ENCODE data around the gene DDR1. TPM values are rescaled to one million over a fixed set of nuclear protein-coding genes. Genes with fewer than 3 reads are reported as not detected.

DDR1 gene
- total RNA-seq, 6 experiments from 2014 or later, result 3.2 to 9.9 (median 5.0) TPM

DNA sequence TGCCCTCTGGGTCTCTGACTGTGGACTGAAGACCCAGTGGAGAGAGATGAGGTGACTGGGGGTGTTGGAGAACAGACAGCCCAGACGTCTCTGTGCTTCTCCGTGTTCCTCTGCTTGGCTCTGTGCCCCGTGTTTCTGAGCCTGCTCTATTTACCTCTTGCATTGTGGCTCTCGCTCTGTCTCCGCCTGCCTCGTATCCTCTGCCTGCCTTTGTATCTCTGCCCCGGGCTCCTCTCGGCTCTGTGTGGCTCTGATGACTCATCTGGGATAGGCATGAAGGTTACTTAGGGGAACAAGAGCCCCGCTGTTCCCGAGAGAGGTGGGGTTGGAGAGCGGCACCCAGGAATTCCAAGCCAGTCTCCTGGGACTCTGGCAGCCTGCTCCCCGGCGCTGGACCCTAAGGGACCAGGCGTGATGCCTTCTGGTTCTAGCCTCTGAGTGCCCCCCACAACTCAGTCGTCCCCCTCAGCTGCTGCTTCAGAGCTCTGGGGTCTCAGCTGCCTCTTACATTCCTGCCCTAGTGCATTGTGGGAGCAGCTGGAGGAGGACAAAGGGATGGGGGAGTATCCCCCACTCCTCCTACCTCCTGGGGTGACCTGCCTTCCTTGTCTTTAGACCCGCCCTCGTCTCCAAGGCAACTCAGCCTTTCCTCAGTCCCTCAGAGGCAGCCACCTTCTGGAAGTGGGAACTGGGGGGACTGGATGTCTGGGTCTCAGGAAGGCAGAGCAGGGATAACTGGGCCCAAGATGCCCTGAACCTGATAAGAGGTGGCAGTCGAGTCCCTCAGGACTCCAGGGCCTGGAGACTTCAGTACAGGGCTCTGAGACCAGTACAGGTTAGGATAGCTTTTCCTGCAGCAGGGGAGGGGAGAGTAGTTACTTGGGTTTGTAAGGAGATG, 1.9 kb downstream of the DDR1 start:
- Histone ChIP-seq H3K4me3 (no peak overlapping the region), H3K36me3 (no peaks in the 10 kb centered on the region), H3K4me1 (no peaks in the 10 kb centered on the region), H3K27me3 (no peaks in the 10 kb centered on the region), H3K27ac (no peak overlapping the region), H3K9me3 (no peaks in the 10 kb centered on the region)
- peak; percentile 6 to 65 (median 46) for ATAC-seq
- peak in 2 of 3 donors; percentile 52 to 65 for DNase-seq
- 34% methylated on average over 10 of the region's 18 CpGs for WGBS (ENCODE audit: insufficient coverage, low coverage, low lambda C conversion rate, missing lambda C conversion rate)
- intact Hi-C loops (cut with DNase I), result loop anchor here in 1 of 2 donors (10.0 kb wide), 1 partner anchor 61 kb away; no protein-coding TSS in a partner anchor
- TF ChIP-seq, protein P1, sequence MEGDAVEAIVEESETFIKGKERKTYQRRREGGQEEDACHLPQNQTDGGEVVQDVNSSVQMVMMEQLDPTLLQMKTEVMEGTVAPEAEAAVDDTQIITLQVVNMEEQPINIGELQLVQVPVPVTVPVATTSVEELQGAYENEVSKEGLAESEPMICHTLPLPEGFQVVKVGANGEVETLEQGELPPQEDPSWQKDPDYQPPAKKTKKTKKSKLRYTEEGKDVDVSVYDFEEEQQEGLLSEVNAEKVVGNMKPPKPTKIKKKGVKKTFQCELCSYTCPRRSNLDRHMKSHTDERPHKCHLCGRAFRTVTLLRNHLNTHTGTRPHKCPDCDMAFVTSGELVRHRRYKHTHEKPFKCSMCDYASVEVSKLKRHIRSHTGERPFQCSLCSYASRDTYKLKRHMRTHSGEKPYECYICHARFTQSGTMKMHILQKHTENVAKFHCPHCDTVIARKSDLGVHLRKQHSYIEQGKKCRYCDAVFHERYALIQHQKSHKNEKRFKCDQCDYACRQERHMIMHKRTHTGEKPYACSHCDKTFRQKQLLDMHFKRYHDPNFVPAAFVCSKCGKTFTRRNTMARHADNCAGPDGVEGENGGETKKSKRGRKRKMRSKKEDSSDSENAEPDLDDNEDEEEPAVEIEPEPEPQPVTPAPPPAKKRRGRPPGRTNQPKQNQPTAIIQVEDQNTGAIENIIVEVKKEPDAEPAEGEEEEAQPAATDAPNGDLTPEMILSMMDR (IDR thresholded peaks at IDR 0.05), result no peak
- no peak for TF ChIP-seq POLR2A (IDR thresholded peaks at IDR 0.05)

DNA sequence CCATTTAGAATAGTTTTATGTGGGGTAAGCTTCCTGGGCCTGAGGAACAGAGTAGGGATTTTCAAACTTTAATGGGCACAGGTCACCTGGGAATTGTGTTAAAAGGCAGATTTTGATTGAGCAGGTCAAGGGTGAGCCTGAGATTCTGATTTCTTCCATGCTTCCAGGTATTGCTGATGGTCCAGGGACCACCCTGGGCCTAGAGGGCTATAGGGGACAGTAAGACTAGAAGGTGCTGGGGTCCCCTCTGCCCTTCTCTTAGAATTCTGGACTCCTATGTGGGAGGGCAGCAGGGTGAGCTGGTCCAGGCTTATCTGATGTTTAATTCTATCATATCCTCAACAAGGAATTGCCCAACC, 2.6 kb downstream of the DDR1 start:
- Histone ChIP-seq H3K36me3 (no peaks in the 10 kb centered on the region), H3K4me1 (no peaks in the 10 kb centered on the region), H3K4me3 (no peak overlapping the region), H3K9me3 (no peaks in the 10 kb centered on the region), H3K27me3 (no peaks in the 10 kb centered on the region), H3K27ac (no peak overlapping the region)
- DNase-seq (no peak), ATAC-seq (no peak)
- intact Hi-C loops (cut with DNase I), result loop anchor here in 1 of 2 donors (10.0 kb wide), 1 partner anchor 62 kb away; no protein-coding TSS in a partner anchor
- TF ChIP-seq, protein P1 (IDR thresholded peaks at IDR 0.05), result no peak
- no peak for TF ChIP-seq POLR2A (IDR thresholded peaks at IDR 0.05)

DNA sequence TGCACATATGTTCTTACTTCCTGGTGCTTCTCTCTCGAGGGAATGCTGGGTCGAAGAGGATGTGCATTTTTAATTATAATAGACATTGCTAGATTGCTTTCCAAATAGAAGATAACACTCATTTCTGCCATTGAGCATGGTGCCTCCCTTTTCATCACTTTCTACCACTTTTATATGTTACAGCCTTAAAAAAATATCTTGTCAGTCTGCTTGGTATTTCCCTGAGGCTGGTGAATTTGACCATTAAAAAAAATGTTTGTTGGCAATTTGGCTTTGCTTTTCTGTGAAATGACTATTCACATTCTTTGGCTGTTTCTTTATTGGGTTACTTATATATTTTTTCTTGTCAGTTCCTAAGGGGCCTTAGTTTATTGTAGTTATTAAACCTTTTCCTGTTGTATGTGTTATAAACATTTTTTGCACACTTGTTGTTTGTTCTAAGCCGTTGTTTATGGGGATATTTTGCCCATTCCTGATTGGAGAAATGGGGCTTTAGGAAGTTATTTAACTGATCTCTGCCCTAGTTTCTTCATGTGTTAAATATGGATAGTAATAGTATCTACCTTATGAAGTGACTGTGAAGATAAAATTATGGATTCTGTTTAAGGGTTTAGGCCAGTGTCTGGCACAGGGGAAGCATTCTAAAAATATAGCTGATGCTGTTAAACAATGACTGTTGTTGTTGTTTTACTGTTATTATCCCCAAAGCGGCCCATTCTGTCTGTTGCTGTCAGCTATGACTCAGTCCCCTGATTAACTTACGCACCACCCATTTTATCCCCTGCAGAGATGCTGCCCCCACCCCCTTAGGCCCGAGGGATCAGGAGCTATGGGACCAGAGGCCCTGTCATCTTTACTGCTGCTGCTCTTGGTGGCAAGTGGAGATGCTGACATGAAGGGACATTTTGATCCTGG, 3.8 kb downstream of the DDR1 start:
- 72% methylated on average over 6 of the region's 6 CpGs for WGBS (ENCODE audit: insufficient coverage, low coverage, low lambda C conversion rate, missing lambda C conversion rate)
- Histone ChIP-seq H3K4me3 (no peak overlapping the region), H3K27me3 (no peaks in the 10 kb centered on the region), H3K4me1 (no peaks in the 10 kb centered on the region), H3K36me3 (no peaks in the 10 kb centered on the region), H3K27ac (no peak overlapping the region), H3K9me3 (no peaks in the 10 kb centered on the region)
- intact Hi-C loops (cut with DNase I), result loop anchor here in 1 of 2 donors (10.0 kb wide), 1 partner anchor 63 kb away; no protein-coding TSS in a partner anchor
- ATAC-seq (no peak), DNase-seq (no peak)
- TF ChIP-seq, protein P1 (IDR thresholded peaks at IDR 0.05), result no peak
- no peak for TF ChIP-seq POLR2A (IDR thresholded peaks at IDR 0.05)

DNA sequence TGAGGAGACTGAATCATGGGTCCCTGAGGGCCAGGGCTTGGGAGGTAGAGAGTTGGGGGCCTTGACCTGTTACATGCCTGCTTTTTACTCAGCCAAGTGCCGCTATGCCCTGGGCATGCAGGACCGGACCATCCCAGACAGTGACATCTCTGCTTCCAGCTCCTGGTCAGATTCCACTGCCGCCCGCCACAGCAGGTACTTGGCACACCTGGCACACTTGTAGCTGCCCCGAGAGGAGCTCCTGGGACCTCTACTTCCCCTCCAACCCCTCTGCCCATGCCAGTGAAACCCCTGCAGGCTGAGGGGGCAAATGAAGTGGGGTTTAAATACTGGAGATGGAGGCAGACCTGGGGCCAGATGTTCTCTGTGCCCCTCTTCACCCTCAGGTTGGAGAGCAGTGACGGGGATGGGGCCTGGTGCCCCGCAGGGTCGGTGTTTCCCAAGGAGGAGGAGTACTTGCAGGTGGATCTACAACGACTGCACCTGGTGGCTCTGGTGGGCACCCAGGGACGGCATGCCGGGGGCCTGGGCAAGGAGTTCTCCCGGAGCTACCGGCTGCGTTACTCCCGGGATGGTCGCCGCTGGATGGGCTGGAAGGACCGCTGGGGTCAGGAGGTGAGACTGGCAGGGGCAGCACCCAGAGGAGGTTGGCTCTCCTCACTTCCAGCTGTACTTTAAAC, 4.6 kb downstream of the DDR1 start:
- no CpG with 5 or more reads among the region's 18 CpGs for WGBS (ENCODE audit: insufficient coverage, low coverage, low lambda C conversion rate, missing lambda C conversion rate)
- H3K36me3 ChIP-seq, result no peaks in the 10 kb centered on the region

More for the DNA sequence above, 4.6 kb downstream of the DDR1 start:
- Histone ChIP-seq H3K27me3 (no peaks in the 10 kb centered on the region), H3K9me3 (no peaks in the 10 kb centered on the region), H3K4me3 (no peak overlapping the region), H3K4me1 (no peaks in the 10 kb centered on the region), H3K27ac (no peak overlapping the region)
- TF ChIP-seq, protein P1 (IDR thresholded peaks at IDR 0.05), result no peak
- TF ChIP-seq POLR2A (IDR thresholded peaks at IDR 0.05), result no peak
- DNase-seq (no peak), ATAC-seq (no peak)
- intact Hi-C loops (cut with DNase I), result loop anchor here in 1 of 2 donors (10.0 kb wide), 1 partner anchor 64 kb away; no protein-coding TSS in a partner anchor
